Stomach (tissue), 19 donors: ENCODE data around the gene RNF175. TPM values are rescaled to one million over a fixed set of nuclear protein-coding genes. Genes with fewer than 3 reads are reported as not detected.

Experiments
- DNase-seq, 2 donors: peaks; one replicate each; pipeline versions ENCODE4 v3.0.0 to v3.0.0-alpha.2; 2013 to 2019
- H3K27ac ChIP-seq, 5 donors: fragments of 200-600 bp in 4 of 5; sonication (generic) in 4 of 5; one replicate each; pipeline ENCODE4 v1.5.1; 2013 to 2019; ENCODE audit warnings: mild to moderate bottlenecking in 1 of 5, moderate library complexity in 1 of 5
- H3K27me3 ChIP-seq, 3 donors: fragments of 200-600 bp; sonication (generic); one replicate each; pipeline ENCODE4 v1.5.1; 2017 to 2019; ENCODE audit warnings: mixed run types in 1 of 3
- H3K36me3 ChIP-seq, 4 donors: fragments of 200-600 bp; sonication (generic); 1 replicate in 3 of 4; 2 replicates in 1 of 4; pipeline ENCODE4 v1.5.1; 2016 to 2019
- H3K4me1 ChIP-seq, 4 donors: fragments of 200-600 bp; sonication (generic); one replicate each; pipeline ENCODE4 v1.5.1; 2016 to 2019
- H3K4me3 ChIP-seq, 4 donors: fragments of 200-600 bp; sonication (generic) in 3 of 4; one replicate each; pipeline ENCODE4 v1.5.1; 2016 to 2019; ENCODE audit warnings: mild to moderate bottlenecking in 1 of 4
- H3K9me3 ChIP-seq, 4 donors: fragments of 200-600 bp; sonication (generic); one replicate each; pipeline ENCODE4 v1.5.1; 2016 to 2019
- CTCF ChIP-seq, 7 experiments: fragments of 450-650 bp in 4 of 7; fragments of 200-600 bp in 3 of 7; sonication (generic) in 3 of 7; IDR thresholded peaks; one replicate each; pipeline ENCODE4 v1.5.1; 2016 to 2019; ENCODE audit warnings: antibody characterized with exemption in 7 of 7, control low read depth in 2 of 7, mild to moderate bottlenecking in 1 of 7
- EP300 ChIP-seq: sonication (generic); formaldehyde crosslinking; IDR thresholded peaks from one replicate; pipeline ENCODE4 v1.6.1; 2017; ENCODE audit warnings: antibody characterized with exemption
- POLR2A ChIP-seq, 4 donors: fragments of 450-650 bp; IDR thresholded peaks; one replicate each; pipeline ENCODE4 v1.6.1; 2016; ENCODE audit warnings: antibody characterized with exemption in 4 of 4, control low read depth in 2 of 4, mild to moderate bottlenecking in 1 of 4, moderate library complexity in 1 of 4
- POLR2AphosphoS5 ChIP-seq, 3 donors: sonication (generic); formaldehyde crosslinking; IDR thresholded peaks; one replicate each; pipeline ENCODE4 v1.6.1; 2016; ENCODE audit warnings: antibody characterized with exemption in 3 of 3
- WGBS, 5 donors: extraction: QIAGEN DNeasy Blood & Tissue Kit in 3 of 5; methylation state at CpG; one replicate each; pipeline versions ENCODE4 v1.1.5 to v1.1.7; 2013 to 2018; 5-methylcytosine and 5-hydroxymethylcytosine counted together
- intact Hi-C: fragments of 100-400 bp; cut with DNase I; formaldehyde crosslinking; loops from one replicate; pipeline ENCODE4 v1.15.1; 2023; ENCODE audit warnings: low total_unique reads
- long read RNA-seq, 10 donors: transcript quantifications; one replicate each; lab custom pipeline, GENCODE V29; 2026
- polyA plus RNA-seq, 3 donors: library from polyadenylated mRNA; stranded (reverse); fragments of 200-250 nt; gene quantifications; one replicate each; pipeline ENCODE4 v1.2.3, GENCODE V29; 2013
- total RNA-seq, 5 donors: library from RNA; depleted of rRNA; stranded (reverse); fragments of >200 nt; gene quantifications; one replicate each; pipeline versions ENCODE4 v1.1.0 to v1.2.3, GENCODE V29; 2014 to 2016
- donor health status: healthy with polysubstance abuse.
- donor health status: Bipolar disorder and iron deficiency.
- donor health status: healthy.

Gene RNF175
- 1 to 10 TPM in 1 of 5 donors, not detected in 4; 1.3 TPM for total RNA-seq
- not detected for polyA plus RNA-seq
- long read RNA-seq, donor 1, partial matches to known transcripts = 0 of 1 reads
- long read RNA-seq, donor 1, other reads (novel, unspliced or antisense) = 0 of 1 reads
- long read RNA-seq, donor 2 = 0 reads
- long read RNA-seq, donor 3 = 0 reads
- long read RNA-seq, donor 4 = 0 reads
- long read RNA-seq, donor 5, partial matches to known transcripts = 0 of 1 reads
- long read RNA-seq, donor 5, other reads (novel, unspliced or antisense) = 0 of 1 reads
- long read RNA-seq, donor 6 = 0 reads
- long read RNA-seq, donor 7 = 0 reads
- long read RNA-seq, donor 8 = 0 reads
- long read RNA-seq, donor 9 = 0 reads
- long read RNA-seq, donor 10, partial matches to known transcripts = 0 of 1 reads
- long read RNA-seq, donor 10, other reads (novel, unspliced or antisense) = 0 of 1 reads

- DNase-seq = peak in 1 of 2 donors; percentile 68
- WGBS, 5 donors = 6 to 18% (median 10%) methylated on average over 41 to 73 of the region's 76 CpGs
- Histone ChIP-seq H3K4me1 (peaks cover 0 to 14% (median 12%) of the 10 kb centered on the region in 4 donors), H3K36me3 (no peaks in the 10 kb centered on the region), H3K9me3 (no peaks in the 10 kb centered on the region), H3K4me3 (peak within 1 kb of the TSS; percentile 45 to 61 (median 58)), H3K27me3 (peaks cover 0 to 50% (median 31%) of the 10 kb centered on the region in 3 donors), H3K27ac (no peak within 1 kb of the TSS)
- intact Hi-C loops = no loop called here
- TF ChIP-seq EP300 (no peak), CTCF (IDR thresholded peaks at IDR 0.05) (no peak), POLR2A (IDR thresholded peaks at IDR 0.05) (no peak), POLR2AphosphoS5 (IDR thresholded peaks at IDR 0.05) (no peak)
Measured at GRCh38 chr4:153759407-153760316, at the start of gene RNF175. Gene RNF175, minus strand, starts transcription at chr4:153760024. Its CDS starts 162 bp downstream, at chr4:153759862.

GRCh38 chr4:153809307-153809706 is 49.5 kb upstream of the RNF175 start:
- Histone ChIP-seq H3K4me3 (no peak overlapping the region), H3K27ac (no peak overlapping the region), H3K4me1 (no peaks in the 10 kb centered on the region), H3K36me3 (no peaks in the 10 kb centered on the region), H3K9me3 (no peaks in the 10 kb centered on the region), H3K27me3 (no peaks in the 10 kb centered on the region)
- intact Hi-C loops = no loop called here
- peak in 1 of 2 donors; percentile 26 for DNase-seq
- no peak for TF ChIP-seq POLR2A (IDR thresholded peaks at IDR 0.05)

GRCh38 chr4:153808175-153808574 is 48.4 kb upstream of the RNF175 start:
- H3K27me3 ChIP-seq = no peaks in the 10 kb centered on the region
- H3K36me3 ChIP-seq = no peaks in the 10 kb centered on the region
- no peaks in the 10 kb centered on the region for H3K4me1 ChIP-seq
- intact Hi-C loops = no loop called here
- no peak overlapping the region for H3K27ac ChIP-seq
- no peak for TF ChIP-seq POLR2A (IDR thresholded peaks at IDR 0.05)
- no peak for TF ChIP-seq POLR2AphosphoS5 (IDR thresholded peaks at IDR 0.05)
- no peak for DNase-seq
- H3K4me3 ChIP-seq = no peak overlapping the region
- no peaks in the 10 kb centered on the region for H3K9me3 ChIP-seq
- WGBS, 5 donors = 37 to 47% (median 39%) methylated on average over 1 of the region's 1 CpG

- DNase-seq = no peak
- WGBS, 5 donors = 92 to 96% (median 93%) methylated on average over 29 to 30 of the region's 30 CpGs
- no peaks in the 10 kb centered on the region for H3K9me3 ChIP-seq
- no peaks in the 10 kb centered on the region for H3K36me3 ChIP-seq
- no peaks in the 10 kb centered on the region for H3K27me3 ChIP-seq
- H3K27ac ChIP-seq = no peak overlapping the region
- intact Hi-C loops = no loop called here
- no peak overlapping the region for H3K4me3 ChIP-seq
- no peak for TF ChIP-seq CTCF (IDR thresholded peaks at IDR 0.05)
- TF ChIP-seq EP300 = no peak
- no peak for TF ChIP-seq POLR2A (IDR thresholded peaks at IDR 0.05)
- no peak for TF ChIP-seq POLR2AphosphoS5 (IDR thresholded peaks at IDR 0.05)
- no peaks in the 10 kb centered on the region for H3K4me1 ChIP-seq
Measured at GRCh38 chr4:153806073-153806472, 46.2 kb upstream of the RNF175 start.

GRCh38 chr4:153804722-153805121 is 44.9 kb upstream of the RNF175 start:
- Histone ChIP-seq H3K27ac (no peak overlapping the region), H3K4me1 (no peaks in the 10 kb centered on the region), H3K9me3 (no peaks in the 10 kb centered on the region), H3K4me3 (no peak overlapping the region), H3K27me3 (no peaks in the 10 kb centered on the region), H3K36me3 (no peaks in the 10 kb centered on the region)
- peak in 1 of 2 donors; percentile 76 for DNase-seq
- WGBS, 5 donors = 29 to 36% (median 32%) methylated on average over 3 of the region's 3 CpGs
- intact Hi-C loops = no loop called here
- no peak for TF ChIP-seq CTCF (IDR thresholded peaks at IDR 0.05)
- no peak for TF ChIP-seq POLR2A (IDR thresholded peaks at IDR 0.05)
- TF ChIP-seq POLR2AphosphoS5 (IDR thresholded peaks at IDR 0.05) = no peak
- TF ChIP-seq EP300 = no peak
